GM12892 (cell line): Measurements from ENCODE around the gene UCK1.

ENCODE experiments used
- DNase-seq: peaks from one replicate; pipeline ENCODE4 v3.0.0; 2011; ENCODE audit not compliant: insufficient read length
- FAIRE-seq: peaks from 2 replicates; lab custom pipeline; 2011; peaks lifted over from hg19 to GRCh38; lab: Jason Lieb, UNC
- POLR2A ChIP-seq: IDR thresholded peaks from 2 replicates; pipeline ENCODE4 v1.6.1; 2011; ENCODE audit warnings: low read depth, low read length, control low read depth
- POLR2AphosphoS5 ChIP-seq: IDR thresholded peaks from 2 replicates; pipeline ENCODE4 v1.6.1; 2011; ENCODE audit warnings: low read depth, low read length, control low read depth
- TAF1 ChIP-seq: IDR thresholded peaks from 2 replicates; pipeline ENCODE4 v1.6.1; 2011; ENCODE audit warnings: low read depth, mild to moderate bottlenecking, control low read depth, low read length, borderline replicate concordance

The UCK1 gene

GRCh38 chr9:131500939-131501541, 30.0 kb downstream of the UCK1 start:
- TF ChIP-seq TAF1: no peak
- TF ChIP-seq POLR2A: no peak
- TF ChIP-seq POLR2AphosphoS5: no peak
- FAIRE-seq (no peak), DNase-seq (no peak)

GRCh38 chr9:131500377-131500776, 30.7 kb downstream of the UCK1 start:
- DNase-seq (no peak), FAIRE-seq (no peak)
- TF ChIP-seq POLR2AphosphoS5 (peak; percentile 51), TAF1 (no peak), POLR2A (0 out of 2 replicates have a peak, but pooled peaks have one; percentile 18)

- no peak for FAIRE-seq
- TF ChIP-seq POLR2AphosphoS5: no peak; the same call in 1 of the 2 replicates
- no peak for TF ChIP-seq POLR2A
- no peak for TF ChIP-seq TAF1
- DNase-seq: no peak
Measured at GRCh38 chr9:131499254-131499767, 31.8 kb downstream of the UCK1 start.

- FAIRE-seq: no peak
- DNase-seq: no peak
- TF ChIP-seq POLR2A: no peak
- TF ChIP-seq TAF1: no peak
- no peak for TF ChIP-seq POLR2AphosphoS5
Measured at GRCh38 chr9:131496844-131497405, 34.1 kb downstream of the UCK1 start.

GRCh38 chr9:131495785-131496184, 35.3 kb downstream of the UCK1 start:
- FAIRE-seq: no peak
- no peak for TF ChIP-seq POLR2A
- TF ChIP-seq TAF1: no peak
- TF ChIP-seq POLR2AphosphoS5: no peak

GRCh38 chr9:131494296-131494870, 36.7 kb downstream of the UCK1 start:
- DNase-seq (no peak), FAIRE-seq (no peak)
- TF ChIP-seq POLR2A (no peak), TAF1 (no peak), POLR2AphosphoS5 (no peak)

More at GRCh38 chr9:131495785-131496184, 35.3 kb downstream of the UCK1 start:
- no peak for DNase-seq

- DNase-seq: no peak
- TF ChIP-seq POLR2AphosphoS5 (no peak), POLR2A (no peak), TAF1 (no peak)
- FAIRE-seq: no peak
Measured at GRCh38 chr9:131492070-131492469, 39.0 kb downstream of the UCK1 start.

GRCh38 chr9:131491001-131491710, 39.9 kb downstream of the UCK1 start:
- FAIRE-seq (no peak), DNase-seq (no peak)
- TF ChIP-seq POLR2A (no peak), TAF1 (no peak), POLR2AphosphoS5 (no peak)

- DNase-seq (no peak), FAIRE-seq (no peak)
Measured at GRCh38 chr9:131490514-131490913, 40.5 kb downstream of the UCK1 start.

GRCh38 chr9:131487621-131488031, 43.4 kb downstream of the UCK1 start:
- DNase-seq (no peak), FAIRE-seq (no peak)
- no peak for TF ChIP-seq POLR2AphosphoS5
- no peak for TF ChIP-seq TAF1

More at GRCh38 chr9:131490514-131490913, 40.5 kb downstream of the UCK1 start:
- TF ChIP-seq TAF1 (no peak), POLR2AphosphoS5 (no peak), POLR2A (no peak)

- DNase-seq (no peak), FAIRE-seq (no peak)
- TF ChIP-seq POLR2AphosphoS5 (no peak), POLR2A (no peak), TAF1 (no peak)
Measured at GRCh38 chr9:131487001-131487400, 44.1 kb downstream of the UCK1 start.
